ENCODE data around the gene CCDC12. TPM values are rescaled to one million over a fixed set of nuclear protein-coding genes. Genes with fewer than 3 reads are reported as not detected.

Gene CCDC12
- total and polyA plus RNA-seq, 9 of the 15 experiments (the other 6 are each of a cell fraction or from before 2014, with no cell fraction given) = 8.9 to 201 (median 86.9) TPM

- TF ChIP-seq, protein P1, sequence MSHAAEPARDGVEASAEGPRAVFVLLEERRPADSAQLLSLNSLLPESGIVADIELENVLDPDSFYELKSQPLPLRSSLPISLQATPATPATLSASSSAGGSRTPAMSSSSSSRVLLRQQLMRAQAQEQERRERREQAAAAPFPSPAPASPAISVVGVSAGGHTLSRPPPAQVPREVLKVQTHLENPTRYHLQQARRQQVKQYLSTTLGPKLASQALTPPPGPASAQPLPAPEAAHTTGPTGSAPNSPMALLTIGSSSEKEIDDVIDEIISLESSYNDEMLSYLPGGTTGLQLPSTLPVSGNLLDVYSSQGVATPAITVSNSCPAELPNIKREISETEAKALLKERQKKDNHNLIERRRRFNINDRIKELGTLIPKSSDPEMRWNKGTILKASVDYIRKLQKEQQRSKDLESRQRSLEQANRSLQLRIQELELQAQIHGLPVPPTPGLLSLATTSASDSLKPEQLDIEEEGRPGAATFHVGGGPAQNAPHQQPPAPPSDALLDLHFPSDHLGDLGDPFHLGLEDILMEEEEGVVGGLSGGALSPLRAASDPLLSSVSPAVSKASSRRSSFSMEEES (CRISPR knock-in tag; IDR thresholded peaks at IDR 0.05) = no peak
- TF ChIP-seq ZNF197 (CRISPR knock-in tag; IDR thresholded peaks at IDR 0.05; ENCODE audit: low read depth) (no peak), SOX6 (IDR thresholded peaks at IDR 0.05) (peak; percentile 70), NRF1 (conservative IDR thresholded peaks at IDR 0.05 in 1 of 2, IDR thresholded peaks at IDR 0.05 in 1 of 2) (no peak), CXXC5 (CRISPR knock-in tag; IDR thresholded peaks at IDR 0.05) (no peak), CBFA2T2 (conservative IDR thresholded peaks at IDR 0.05) (peak; percentile 37; the same call in 1 of the 2 replicates), CBFA2T3 (IDR thresholded peaks at IDR 0.05) (peak; percentile 61), HMGN3 (IDR thresholded peaks at IDR 0.05; ENCODE audit: borderline replicate concordance, extremely low read depth, insufficient read length, low read depth, low read length) (no peak), CBX3 (IDR thresholded peaks at IDR 0.05; ENCODE audit: borderline replicate concordance in 1 of 2, low read length in 2 of 2) (no peak), ZNF445 (CRISPR knock-in tag; IDR thresholded peaks at IDR 0.05; ENCODE audit: low read depth) (no peak), CC2D1A (IDR thresholded peaks at IDR 0.05) (no peak), ASH1L (IDR thresholded peaks at IDR 0.05; ENCODE audit: borderline replicate concordance, low read depth, partially characterized antibody) (no peak)
Measured at GRCh38 chr3:46943237-46944187, 33.0 kb downstream of the CCDC12 start (continued).
